ELF-1 (cell line): ENCODE results near the gene FAM177B.
"Not testable (repeated sequence)": the region's sequence is repeated elsewhere in the genome, so short reads cannot be mapped to it uniquely, and the experiment has no call there.

Source experiments
- DNase-seq: peaks from one replicate; pipeline ENCODE4 v3.0.0-alpha.2; 2016; ENCODE audit warnings: low read depth, low spot score

Gene FAM177B

GRCh38 chr1:222739929-222740328 is 2.9 kb downstream of the FAM177B start:
- DNase-seq: no peak

DNA sequence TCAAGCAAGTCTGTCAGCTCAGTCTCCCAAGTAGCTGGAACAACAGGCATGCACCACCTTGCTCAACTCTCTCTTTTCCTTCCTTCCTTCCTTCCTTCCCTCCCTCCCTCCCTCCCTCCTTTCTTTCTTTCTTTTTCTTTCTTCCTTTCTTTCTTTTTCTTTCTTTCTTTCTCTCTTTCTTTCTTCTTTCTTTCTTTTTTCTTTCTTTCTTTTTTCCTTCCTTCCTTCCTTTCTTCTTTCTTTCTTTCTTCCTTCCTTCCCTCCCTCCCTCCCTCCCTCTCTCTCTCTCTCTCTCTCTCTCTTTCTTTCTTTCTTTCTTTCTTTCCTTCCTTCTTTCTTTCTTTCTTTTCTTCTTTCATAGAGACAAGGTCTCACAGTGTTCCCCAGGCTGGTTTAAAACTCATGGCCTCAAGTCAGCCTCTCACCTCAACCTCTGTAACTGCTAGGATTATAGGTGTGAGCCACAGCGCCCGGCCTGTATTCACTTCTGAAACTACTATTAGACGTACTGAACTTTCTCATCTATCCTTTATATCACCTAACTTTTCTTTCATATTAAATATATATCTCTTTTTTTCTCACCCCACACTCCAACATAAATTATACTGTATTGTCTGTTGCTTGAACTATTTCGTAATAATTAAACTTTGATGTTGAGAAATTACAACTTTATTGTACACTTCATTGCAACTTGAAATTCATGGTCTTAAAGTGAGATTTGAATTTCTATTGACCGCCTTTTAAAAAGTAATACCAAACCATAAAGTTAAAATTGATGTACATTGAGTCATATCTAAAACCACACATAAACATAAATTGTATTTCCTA is 4.8 kb downstream of the FAM177B start:
- not testable (repeated sequence) for DNase-seq

DNA sequence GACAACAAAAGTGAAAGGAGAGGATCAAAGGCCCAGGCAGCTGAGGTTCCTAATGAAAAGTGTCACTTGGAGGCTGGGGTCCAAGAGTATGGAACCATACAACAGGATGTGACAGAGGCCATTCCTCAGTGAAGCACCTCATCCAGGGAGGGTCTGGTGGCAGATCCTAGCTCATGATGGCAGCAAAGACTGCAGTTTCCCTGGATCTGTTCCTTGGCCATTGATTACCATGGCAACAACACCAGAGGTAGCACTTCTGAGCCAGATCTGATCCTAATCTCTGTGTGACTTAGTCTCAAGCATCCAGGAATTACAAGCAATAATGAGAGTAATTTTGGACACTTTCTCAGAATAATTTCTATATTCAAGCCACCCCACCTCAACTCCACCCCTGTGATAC is 12.9 kb downstream of the FAM177B start:
- DNase-seq: peak; percentile 33

GRCh38 chr1:222750651-222751050 is 13.6 kb downstream of the FAM177B start:
- no peak for DNase-seq

- DNase-seq: no peak
These were observed 14.3 kb downstream of the FAM177B start for GRCh38 chr1:222751255-222751654.

DNA sequence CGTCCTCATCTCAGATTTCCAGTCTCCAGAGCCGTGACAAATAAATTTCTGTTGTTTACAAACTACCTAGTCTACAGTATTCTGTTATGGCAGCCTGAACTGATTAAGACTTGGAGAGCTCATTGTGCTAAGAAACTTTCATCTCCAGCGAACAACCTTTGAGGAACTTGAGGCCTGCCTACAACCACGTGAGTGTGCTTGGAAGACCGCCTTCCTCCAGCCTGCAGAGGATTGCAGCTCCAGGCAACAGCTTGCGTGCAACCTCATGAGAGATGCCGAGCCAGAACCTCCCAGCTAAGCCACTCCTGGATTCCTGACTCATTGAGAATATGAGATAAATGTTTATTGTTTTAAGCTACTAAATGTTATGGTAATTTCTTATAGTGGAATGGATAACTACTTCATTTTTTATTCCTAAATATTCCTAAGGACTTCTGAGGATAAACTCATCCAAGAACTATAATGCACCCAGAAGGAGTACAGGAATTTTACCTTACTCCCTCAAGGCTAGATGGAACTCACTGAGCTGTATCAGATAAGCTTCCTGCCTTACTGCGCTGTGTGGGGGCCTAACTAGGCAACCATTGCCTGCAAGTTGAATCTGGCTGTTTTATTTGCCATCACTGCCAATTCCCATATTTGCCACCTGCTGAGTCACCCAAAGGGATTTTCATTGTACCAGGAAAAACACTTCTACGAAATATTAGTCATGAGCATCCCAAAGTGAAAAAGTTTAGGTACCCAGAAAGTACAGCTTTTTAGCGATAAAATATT is 17.6 kb downstream of the FAM177B start:
- no peak for DNase-seq

- no peak for DNase-seq
These were observed 20.8 kb downstream of the FAM177B start for GRCh38 chr1:222757646-222758268.

DNA sequence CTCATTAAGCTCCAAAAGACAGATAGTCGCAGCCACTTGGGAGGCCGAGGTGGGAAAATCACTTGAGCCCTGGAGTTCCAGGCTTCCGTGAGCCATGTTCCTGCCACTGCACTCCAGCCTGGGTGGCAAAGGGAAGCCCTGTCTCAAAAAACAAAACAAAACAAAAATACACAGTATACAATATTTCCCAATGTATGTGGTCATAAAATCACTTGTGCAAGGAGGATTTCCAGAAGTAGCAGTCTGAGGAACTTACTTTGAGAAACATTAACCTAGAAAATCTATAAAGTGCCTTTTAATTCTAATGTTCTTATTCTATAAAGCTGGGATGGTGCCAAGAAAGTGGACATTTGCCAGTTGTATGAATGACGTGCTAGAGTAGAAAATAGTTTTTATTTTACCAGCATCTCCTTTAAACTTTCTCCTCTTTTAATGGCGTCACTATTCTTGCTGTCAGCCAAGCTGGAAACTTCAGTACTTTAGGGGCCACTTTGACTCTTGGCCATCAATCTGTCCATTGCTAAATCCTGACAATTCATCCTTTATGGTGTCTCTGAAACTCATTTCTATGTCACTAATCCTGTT is 22.5 kb downstream of the FAM177B start:
- DNase-seq: no peak

- no peak for DNase-seq
These were observed 24.1 kb downstream of the FAM177B start for GRCh38 chr1:222761083-222761482.

- DNase-seq: not testable (repeated sequence)
These were observed 25.2 kb downstream of the FAM177B start for GRCh38 chr1:222762178-222762577.

DNA sequence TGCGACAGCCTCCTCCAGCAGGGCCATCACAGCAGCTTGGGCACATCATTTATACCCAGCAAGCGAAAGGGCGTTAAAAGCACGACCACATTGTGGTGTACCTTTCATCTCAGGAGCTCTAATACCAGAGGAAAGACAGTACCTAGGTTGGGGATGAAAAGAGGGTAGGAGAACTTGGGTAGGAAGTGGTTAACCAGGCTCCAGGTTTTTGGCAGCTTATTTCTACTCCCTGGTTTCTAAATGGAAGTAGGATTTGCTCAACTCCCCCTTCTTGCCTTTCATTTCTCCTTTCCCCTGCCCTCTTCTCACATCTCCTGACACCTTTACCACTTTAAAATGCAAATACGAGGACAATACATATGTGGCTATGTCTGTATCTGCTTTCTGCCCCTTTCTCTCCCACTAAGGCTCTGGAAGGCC is 30.2 kb downstream of the FAM177B start:
- DNase-seq: no peak

- DNase-seq: no peak
These were observed 31.6 kb downstream of the FAM177B start for GRCh38 chr1:222768592-222768991.

DNA sequence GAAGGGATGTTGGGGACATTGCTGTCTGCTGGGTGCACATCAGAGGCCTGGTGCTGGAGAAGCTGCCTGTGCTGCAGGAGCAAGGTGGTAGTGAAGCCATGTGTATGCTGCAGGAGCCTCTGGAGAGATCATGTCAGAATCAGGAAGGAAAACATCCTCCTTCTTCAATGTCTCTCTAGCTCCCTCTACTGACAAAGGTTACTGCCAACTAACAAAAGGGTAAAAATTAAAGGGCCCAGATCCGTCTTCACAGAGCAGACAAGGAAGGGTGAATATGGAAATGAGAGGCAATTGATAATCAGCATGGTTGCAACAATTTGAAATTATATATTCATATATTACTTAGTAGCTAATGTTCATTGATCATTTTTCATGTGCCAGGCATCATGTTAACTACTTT is 32.2 kb downstream of the FAM177B start:
- no peak for DNase-seq

- no peak for DNase-seq
These were observed 33.1 kb downstream of the FAM177B start for GRCh38 chr1:222769971-222770620.

DNA sequence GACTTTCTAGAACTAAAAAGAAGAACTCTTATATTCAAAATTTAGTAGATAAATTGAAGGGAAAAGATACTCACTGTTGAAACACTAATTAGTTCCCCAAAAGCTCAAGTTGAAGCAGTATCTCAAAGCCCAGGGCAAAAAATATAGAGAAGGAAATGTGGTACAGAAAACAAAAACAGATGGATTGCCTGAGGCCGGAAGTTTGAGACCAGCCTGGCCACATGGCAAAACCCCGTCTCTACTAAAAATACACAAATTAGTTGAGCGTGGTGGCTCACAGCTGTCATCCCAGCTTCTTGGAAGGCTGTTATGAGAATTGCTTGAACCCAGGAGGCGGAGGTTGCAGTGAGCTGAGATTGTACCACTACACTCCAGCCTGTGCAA is 36.0 kb downstream of the FAM177B start:
- DNase-seq: no peak

DNA sequence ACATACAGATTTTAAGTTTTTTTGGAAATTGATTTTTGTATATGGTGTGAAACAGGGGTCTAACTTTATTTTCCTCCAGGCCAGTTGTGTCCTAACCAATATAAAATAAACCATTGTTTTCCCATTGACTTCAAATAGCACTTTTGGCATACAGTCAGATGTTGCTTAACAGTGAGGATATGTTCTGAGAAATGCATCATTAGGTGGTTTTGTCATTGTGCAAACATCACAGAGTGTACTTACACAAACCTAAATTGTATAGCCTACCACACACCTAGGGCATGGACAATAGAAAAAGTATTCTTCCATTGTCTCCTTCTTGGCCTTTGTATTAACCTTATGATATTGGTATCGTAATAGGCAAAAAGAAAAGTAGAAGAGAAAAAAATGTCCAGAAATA is 40.5 kb downstream of the FAM177B start:
- DNase-seq: no peak

- no peak for DNase-seq
These were observed 41.0 kb downstream of the FAM177B start for GRCh38 chr1:222777977-222778376.

DNA sequence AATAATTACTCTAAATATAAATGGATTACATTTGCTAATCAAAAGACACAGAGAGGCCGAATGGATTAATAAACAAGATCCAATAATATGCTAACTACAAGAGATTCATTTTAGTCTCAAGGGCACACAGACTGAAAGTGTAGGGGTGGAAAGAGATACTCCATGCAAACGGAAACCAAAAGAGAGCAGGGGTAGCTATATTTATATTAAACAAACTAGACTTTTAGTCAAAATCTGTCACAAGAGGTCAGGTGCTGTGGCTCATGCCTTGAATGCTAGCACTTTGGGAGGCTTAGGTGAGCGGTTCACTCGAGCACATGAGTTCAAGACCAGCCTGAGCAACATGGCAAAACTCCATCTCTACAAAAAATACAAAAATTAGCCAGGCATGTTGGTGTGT is 44.2 kb downstream of the FAM177B start:
- DNase-seq: no peak

GRCh38 chr1:222783051-222783450 is 46.0 kb downstream of the FAM177B start:
- DNase-seq: no peak

GRCh38 chr1:222784371-222784770 is 47.4 kb downstream of the FAM177B start:
- no peak for DNase-seq

GRCh38 chr1:222784916-222785315 is 47.9 kb downstream of the FAM177B start:
- DNase-seq: no peak

GRCh38 chr1:222785529-222785928 is 48.5 kb downstream of the FAM177B start:
- DNase-seq: no peak
